ENCODE data around the gene IGF2.

IGF2 gene

GRCh38 chr11:2118677-2119076, 20.5 kb downstream of the IGF2 start:
- TF ChIP-seq CREB1 (IDR thresholded peaks at IDR 0.05; ENCODE audit: low read depth) (no peak), RAD21 (IDR thresholded peaks at IDR 0.05; ENCODE audit: low read depth) (no peak), ZBTB7A (IDR thresholded peaks at IDR 0.05; ENCODE audit: low read depth) (no peak)

DNA sequence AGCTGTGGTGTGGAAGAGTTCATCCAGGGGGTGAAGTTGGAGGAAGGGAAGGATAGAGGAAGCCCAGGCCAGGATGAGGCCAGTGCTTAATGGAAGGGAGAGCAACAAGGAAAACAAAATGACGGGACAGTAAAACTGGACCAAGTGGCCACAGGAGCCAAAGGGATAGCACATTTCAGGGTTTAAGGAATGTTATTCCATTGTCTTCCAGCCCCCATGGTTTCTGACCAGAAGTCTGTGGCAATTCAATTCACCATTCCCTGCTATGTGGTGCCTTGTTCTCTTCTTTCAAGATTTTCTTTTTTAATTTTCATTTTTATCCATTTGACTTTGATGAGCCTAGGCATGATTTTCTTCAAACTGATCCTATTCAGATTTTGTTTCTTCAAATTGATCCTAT, 22.5 kb downstream of the IGF2 start:
- TF ChIP-seq ZBTB7A (IDR thresholded peaks at IDR 0.05; ENCODE audit: low read depth) = no peak
- TF ChIP-seq YY1 (IDR thresholded peaks at IDR 0.05; ENCODE audit: low read depth) = no peak
- TF ChIP-seq EGR1 (IDR thresholded peaks at IDR 0.05) = no peak
- TF ChIP-seq, protein P1, sequence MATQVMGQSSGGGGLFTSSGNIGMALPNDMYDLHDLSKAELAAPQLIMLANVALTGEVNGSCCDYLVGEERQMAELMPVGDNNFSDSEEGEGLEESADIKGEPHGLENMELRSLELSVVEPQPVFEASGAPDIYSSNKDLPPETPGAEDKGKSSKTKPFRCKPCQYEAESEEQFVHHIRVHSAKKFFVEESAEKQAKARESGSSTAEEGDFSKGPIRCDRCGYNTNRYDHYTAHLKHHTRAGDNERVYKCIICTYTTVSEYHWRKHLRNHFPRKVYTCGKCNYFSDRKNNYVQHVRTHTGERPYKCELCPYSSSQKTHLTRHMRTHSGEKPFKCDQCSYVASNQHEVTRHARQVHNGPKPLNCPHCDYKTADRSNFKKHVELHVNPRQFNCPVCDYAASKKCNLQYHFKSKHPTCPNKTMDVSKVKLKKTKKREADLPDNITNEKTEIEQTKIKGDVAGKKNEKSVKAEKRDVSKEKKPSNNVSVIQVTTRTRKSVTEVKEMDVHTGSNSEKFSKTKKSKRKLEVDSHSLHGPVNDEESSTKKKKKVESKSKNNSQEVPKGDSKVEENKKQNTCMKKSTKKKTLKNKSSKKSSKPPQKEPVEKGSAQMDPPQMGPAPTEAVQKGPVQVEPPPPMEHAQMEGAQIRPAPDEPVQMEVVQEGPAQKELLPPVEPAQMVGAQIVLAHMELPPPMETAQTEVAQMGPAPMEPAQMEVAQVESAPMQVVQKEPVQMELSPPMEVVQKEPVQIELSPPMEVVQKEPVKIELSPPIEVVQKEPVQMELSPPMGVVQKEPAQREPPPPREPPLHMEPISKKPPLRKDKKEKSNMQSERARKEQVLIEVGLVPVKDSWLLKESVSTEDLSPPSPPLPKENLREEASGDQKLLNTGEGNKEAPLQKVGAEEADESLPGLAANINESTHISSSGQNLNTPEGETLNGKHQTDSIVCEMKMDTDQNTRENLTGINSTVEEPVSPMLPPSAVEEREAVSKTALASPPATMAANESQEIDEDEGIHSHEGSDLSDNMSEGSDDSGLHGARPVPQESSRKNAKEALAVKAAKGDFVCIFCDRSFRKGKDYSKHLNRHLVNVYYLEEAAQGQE (IDR thresholded peaks at IDR 0.05; ENCODE audit: low read depth) = no peak
- TF ChIP-seq MAX (IDR thresholded peaks at IDR 0.05) = no peak
- no peak for TF ChIP-seq NFIC (IDR thresholded peaks at IDR 0.05)
- TF ChIP-seq TCF12 (IDR thresholded peaks at IDR 0.05; ENCODE audit: low read depth) = no peak
- no peak for TF ChIP-seq EP300 (IDR thresholded peaks at IDR 0.05; ENCODE audit: borderline replicate concordance)
- no peak for TF ChIP-seq CEBPB (IDR thresholded peaks at IDR 0.05)
- TF ChIP-seq TAF1 (IDR thresholded peaks at IDR 0.05; ENCODE audit: low read depth) = no peak
- no peak for TF ChIP-seq RAD21 (IDR thresholded peaks at IDR 0.05; ENCODE audit: low read depth)
- TF ChIP-seq, protein P2, sequence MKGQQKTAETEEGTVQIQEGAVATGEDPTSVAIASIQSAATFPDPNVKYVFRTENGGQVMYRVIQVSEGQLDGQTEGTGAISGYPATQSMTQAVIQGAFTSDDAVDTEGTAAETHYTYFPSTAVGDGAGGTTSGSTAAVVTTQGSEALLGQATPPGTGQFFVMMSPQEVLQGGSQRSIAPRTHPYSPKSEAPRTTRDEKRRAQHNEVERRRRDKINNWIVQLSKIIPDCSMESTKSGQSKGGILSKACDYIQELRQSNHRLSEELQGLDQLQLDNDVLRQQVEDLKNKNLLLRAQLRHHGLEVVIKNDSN (IDR thresholded peaks at IDR 0.05) = no peak
- no peak for TF ChIP-seq FOXM1 (IDR thresholded peaks at IDR 0.05; ENCODE audit: borderline replicate concordance, low read depth)
- TF ChIP-seq CREB1 (IDR thresholded peaks at IDR 0.05; ENCODE audit: low read depth) = no peak
- TF ChIP-seq TEAD4 (IDR thresholded peaks at IDR 0.05) = no peak

DNA sequence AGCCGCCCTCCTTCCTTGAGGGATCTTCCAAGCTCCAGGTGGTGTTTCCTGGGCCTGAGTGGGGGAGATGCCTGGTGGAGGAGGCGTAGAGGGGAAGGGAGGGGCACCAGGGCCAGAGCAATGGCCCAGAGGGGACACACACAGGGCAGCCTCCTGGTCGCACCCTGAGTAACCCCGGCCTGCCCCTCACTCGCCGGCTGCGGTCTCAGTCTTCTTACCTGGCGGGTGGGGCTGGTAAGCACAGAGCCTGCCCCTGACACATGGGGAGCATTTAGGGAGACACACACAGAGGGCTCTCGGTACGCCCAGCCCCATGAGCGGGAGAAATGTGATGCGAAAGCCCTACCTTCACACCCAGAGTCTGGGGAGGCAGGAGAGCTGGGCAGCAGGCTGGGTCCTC, 23.9 kb downstream of the IGF2 start:
- no peak for TF ChIP-seq CREB1 (IDR thresholded peaks at IDR 0.05; ENCODE audit: low read depth)

GRCh38 chr11:2114430-2115241, 24.6 kb downstream of the IGF2 start:
- TF ChIP-seq NFIC (IDR thresholded peaks at IDR 0.05) (no peak), RAD21 (IDR thresholded peaks at IDR 0.05; ENCODE audit: low read depth) (no peak), MAX (IDR thresholded peaks at IDR 0.05) (no peak), TEAD4 (IDR thresholded peaks at IDR 0.05) (no peak), CEBPB (IDR thresholded peaks at IDR 0.05) (no peak), FOXM1 (IDR thresholded peaks at IDR 0.05; ENCODE audit: borderline replicate concordance, low read depth) (no peak)
- TF ChIP-seq, protein P2 (IDR thresholded peaks at IDR 0.05) = no peak

DNA sequence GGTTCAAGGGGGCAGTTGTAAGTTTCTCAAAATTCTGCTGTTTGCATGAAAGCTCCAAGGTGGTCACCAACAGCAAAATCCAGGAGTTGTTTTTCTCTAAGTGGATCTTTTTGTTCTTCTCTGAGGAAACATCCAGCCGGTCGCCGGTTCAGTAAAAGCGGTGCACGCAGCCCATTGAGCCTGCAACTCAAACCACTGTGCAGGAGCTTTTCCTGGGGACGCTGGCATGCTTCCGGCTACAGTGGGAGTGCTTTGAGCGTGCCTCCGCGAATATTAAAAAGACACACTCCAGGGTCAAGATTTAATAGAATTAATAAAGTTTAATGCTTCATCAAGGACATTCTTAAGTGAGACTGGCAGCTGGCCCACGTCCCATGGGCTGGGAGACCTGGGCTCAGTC, 25.4 kb downstream of the IGF2 start:
- no peak for TF ChIP-seq CREB1 (IDR thresholded peaks at IDR 0.05; ENCODE audit: low read depth)
- no peak for TF ChIP-seq TAF1 (IDR thresholded peaks at IDR 0.05; ENCODE audit: low read depth)
- no peak for TF ChIP-seq TCF12 (IDR thresholded peaks at IDR 0.05; ENCODE audit: low read depth)
- TF ChIP-seq FOXM1 (IDR thresholded peaks at IDR 0.05; ENCODE audit: borderline replicate concordance, low read depth) = no peak
- no peak for TF ChIP-seq ZBTB7A (IDR thresholded peaks at IDR 0.05; ENCODE audit: low read depth)
- TF ChIP-seq, protein P1 (IDR thresholded peaks at IDR 0.05; ENCODE audit: low read depth) = no peak
- TF ChIP-seq CEBPB (IDR thresholded peaks at IDR 0.05) = no peak
- no peak for TF ChIP-seq RAD21 (IDR thresholded peaks at IDR 0.05; ENCODE audit: low read depth)
- no peak for TF ChIP-seq EP300 (IDR thresholded peaks at IDR 0.05; ENCODE audit: borderline replicate concordance)
- TF ChIP-seq MAX (IDR thresholded peaks at IDR 0.05) = no peak
- TF ChIP-seq TEAD4 (IDR thresholded peaks at IDR 0.05) = no peak
- TF ChIP-seq EGR1 (IDR thresholded peaks at IDR 0.05) = no peak
- no peak for TF ChIP-seq YY1 (IDR thresholded peaks at IDR 0.05; ENCODE audit: low read depth)
- no peak for TF ChIP-seq NFIC (IDR thresholded peaks at IDR 0.05)
- TF ChIP-seq, protein P2 (IDR thresholded peaks at IDR 0.05) = no peak
